Right cardiac atrium (tissue), 5 donors: ENCODE measurements around the gene NR3C2. TPM values are rescaled to one million over a fixed set of nuclear protein-coding genes. Genes with fewer than 3 reads are reported as not detected.

Experiments
- ATAC-seq, 2 donors: fragments of 200-7000 bp; cut with Tn5 transposase; one replicate each; pipeline versions ENCODE4 v1.8.0 to v1.9.1; 2020; ENCODE audit warnings: moderate library complexity in 2 of 2, mild to moderate bottlenecking in 1 of 2
- DNase-seq, 3 donors: peaks; one replicate each; pipeline ENCODE4 v3.0.0-alpha.2; 2020
- H3K27ac ChIP-seq: one replicate; pipeline ENCODE4 v1.5.1; 2013; ENCODE audit warnings: mild to moderate bottlenecking, low read length, control low read depth, moderate library complexity
- H3K27me3 ChIP-seq: one replicate; pipeline ENCODE4 v1.6.1; 2013; ENCODE audit not compliant: control insufficient read depth, insufficient read depth
- H3K4me1 ChIP-seq: one replicate; pipeline ENCODE4 v1.6.1; 2013; ENCODE audit warnings: low read length; ENCODE audit not compliant: control insufficient read depth, insufficient read depth
- H3K4me3 ChIP-seq: one replicate; pipeline ENCODE4 v1.5.1; 2013; ENCODE audit warnings: low read length, control low read depth
- H3K9me3 ChIP-seq: one replicate; pipeline ENCODE4 v1.6.1; 2013; ENCODE audit warnings: low read length; ENCODE audit not compliant: control insufficient read depth
- WGBS: extraction: QIAGEN DNeasy Blood & Tissue Kit; methylation state at CpG from one replicate; pipeline ENCODE4 v1.1.7; 2013; 5-methylcytosine and 5-hydroxymethylcytosine counted together
- intact Hi-C, 4 donors: fragments of 100-400 bp; cut with DNase I; formaldehyde crosslinking; loops; one replicate each; pipeline versions ENCODE4 v1.11.0 to v1.14.0; 2022 to 2023
- polyA plus RNA-seq: library from polyadenylated mRNA; stranded (reverse); fragments of 200-250 nt; gene quantifications from one replicate; pipeline ENCODE4 v1.2.3, GENCODE V29; 2013
- total RNA-seq, 4 donors: library from RNA; stranded (reverse); fragmentation: NEBNext Ultra II Directional; extraction: Animal tissue kit (Norgen Biotek cat#: 25700); gene quantifications; one replicate each; pipeline ENCODE4 v1.2.1, GENCODE V29; 2021
- donor health status: healthy with polysubstance abuse.
- donor health status: DM: no; HTN: yes; CAD: no.
- donor health status: DM: no; HTN: no; CAD: no.
- donor health status: DM: no; HTN: yes; CAD: no; lungs with severe emphysema.
- donor health status: DM: yes; HTN: yes; CAD: no.

Gene NR3C2
- total and polyA plus RNA-seq, 5 donors = 5.9 to 27.9 (median 24.3) TPM

GRCh38 chr4:148074462-148074861 lies 367.8 kb downstream of the NR3C2 start:
- ATAC-seq (no peak), DNase-seq (no peak)
- Histone ChIP-seq H3K4me3 (no peak overlapping the region), H3K4me1 (peaks cover 3% of the 10 kb centered on the region), H3K9me3 (no peaks in the 10 kb centered on the region), H3K27me3 (no peaks in the 10 kb centered on the region), H3K27ac (no peak overlapping the region)
- intact Hi-C loops = no loop called here
- WGBS = 92% methylated on average over 5 of the region's 5 CpGs

- H3K27ac ChIP-seq = no peak overlapping the region
- peak in 1 of 2 donors; percentile 13 for ATAC-seq
- H3K4me3 ChIP-seq = no peak overlapping the region
- H3K4me1 ChIP-seq = peaks cover 7% of the 10 kb centered on the region
- no peaks in the 10 kb centered on the region for H3K9me3 ChIP-seq
- DNase-seq = no peak
- intact Hi-C loops = no loop called here
- WGBS = 81% methylated on average over 6 of the region's 6 CpGs
- H3K27me3 ChIP-seq = no peaks in the 10 kb centered on the region
Observed at GRCh38 chr4:148073349-148073748, 368.9 kb downstream of the NR3C2 start.

- 96% methylated on average over 9 of the region's 9 CpGs for WGBS
- no peaks in the 10 kb centered on the region for H3K27me3 ChIP-seq
- H3K4me1 ChIP-seq = peaks cover 7% of the 10 kb centered on the region
- ATAC-seq (no peak), DNase-seq (peak in 1 of 3 donors; percentile 44)
- no peaks in the 10 kb centered on the region for H3K9me3 ChIP-seq
- intact Hi-C loops = no loop called here
- no peak overlapping the region for H3K4me3 ChIP-seq
- H3K27ac ChIP-seq = no peak overlapping the region
Observed at GRCh38 chr4:148072789-148073188, 369.4 kb downstream of the NR3C2 start.

DNA sequence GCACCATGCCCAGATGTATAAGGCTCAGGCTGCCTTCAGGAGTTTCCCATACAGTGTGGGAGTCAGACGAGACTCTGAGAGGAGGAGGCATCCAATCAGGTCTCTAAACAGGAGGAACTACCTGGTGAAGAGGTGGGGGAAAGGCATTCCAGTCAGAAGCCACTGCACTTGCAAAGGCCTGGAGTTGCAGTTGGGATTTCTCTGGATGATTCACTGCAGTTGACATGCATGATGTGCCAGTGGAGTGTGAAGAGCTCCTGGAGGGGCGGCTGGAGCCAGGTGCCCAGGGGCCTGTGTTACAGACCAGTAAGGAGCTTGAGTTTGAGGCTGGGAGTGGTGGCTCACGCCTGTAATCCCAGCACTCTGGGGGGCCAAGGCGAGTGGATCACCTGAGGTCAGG lies 371.2 kb downstream of the NR3C2 start:
- intact Hi-C loops = no loop called here
- Histone ChIP-seq H3K27me3 (no peaks in the 10 kb centered on the region), H3K27ac (no peak overlapping the region), H3K4me1 (peaks cover 10% of the 10 kb centered on the region), H3K4me3 (no peak overlapping the region), H3K9me3 (no peaks in the 10 kb centered on the region)
- WGBS = 84% methylated on average over 4 of the region's 4 CpGs
- ATAC-seq (no peak), DNase-seq (no peak)

DNA sequence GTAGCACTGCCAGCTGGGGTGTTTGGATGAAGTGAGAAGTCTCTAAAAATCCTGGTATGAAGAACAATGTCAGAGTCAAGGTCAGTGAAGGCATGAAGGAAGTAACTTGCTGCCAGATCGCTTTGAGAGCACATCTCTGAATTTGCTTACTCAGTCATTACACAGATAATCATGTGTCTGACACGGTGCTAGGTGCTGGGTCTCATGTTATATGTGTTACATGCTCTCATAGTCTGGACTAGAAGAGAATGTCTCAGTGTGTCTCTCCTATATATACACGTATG lies 372.4 kb downstream of the NR3C2 start:
- ATAC-seq (peak in 1 of 2 donors; percentile 30), DNase-seq (no peak)
- intact Hi-C loops = no loop called here
- 39% methylated on average over 3 of the region's 3 CpGs for WGBS
- H3K27me3 ChIP-seq = no peaks in the 10 kb centered on the region
- peaks cover 11% of the 10 kb centered on the region for H3K4me1 ChIP-seq
- H3K9me3 ChIP-seq = no peaks in the 10 kb centered on the region
- H3K4me3 ChIP-seq = no peak overlapping the region
- peak overlapping the region; percentile 43 for H3K27ac ChIP-seq

GRCh38 chr4:148069086-148069894 lies 372.9 kb downstream of the NR3C2 start:
- 79% methylated on average over 11 of the region's 11 CpGs for WGBS
- DNase-seq (no peak), ATAC-seq (no peak)
- no peak overlapping the region for H3K4me3 ChIP-seq
- intact Hi-C loops = no loop called here
- H3K9me3 ChIP-seq = no peaks in the 10 kb centered on the region
- no peaks in the 10 kb centered on the region for H3K27me3 ChIP-seq
- H3K4me1 ChIP-seq = peaks cover 11% of the 10 kb centered on the region
- peak overlapping the region; percentile 43 for H3K27ac ChIP-seq

GRCh38 chr4:148068065-148068911 lies 373.9 kb downstream of the NR3C2 start:
- WGBS = 70% methylated on average over 13 of the region's 13 CpGs
- H3K4me1 ChIP-seq = peaks cover 11% of the 10 kb centered on the region
- ATAC-seq (peak in 1 of 2 donors; percentile 4), DNase-seq (no peak)
- no peak overlapping the region for H3K4me3 ChIP-seq
- intact Hi-C loops = no loop called here
- H3K27ac ChIP-seq = peak overlapping the region; percentile 43
- H3K27me3 ChIP-seq = no peaks in the 10 kb centered on the region
- no peaks in the 10 kb centered on the region for H3K9me3 ChIP-seq

DNA sequence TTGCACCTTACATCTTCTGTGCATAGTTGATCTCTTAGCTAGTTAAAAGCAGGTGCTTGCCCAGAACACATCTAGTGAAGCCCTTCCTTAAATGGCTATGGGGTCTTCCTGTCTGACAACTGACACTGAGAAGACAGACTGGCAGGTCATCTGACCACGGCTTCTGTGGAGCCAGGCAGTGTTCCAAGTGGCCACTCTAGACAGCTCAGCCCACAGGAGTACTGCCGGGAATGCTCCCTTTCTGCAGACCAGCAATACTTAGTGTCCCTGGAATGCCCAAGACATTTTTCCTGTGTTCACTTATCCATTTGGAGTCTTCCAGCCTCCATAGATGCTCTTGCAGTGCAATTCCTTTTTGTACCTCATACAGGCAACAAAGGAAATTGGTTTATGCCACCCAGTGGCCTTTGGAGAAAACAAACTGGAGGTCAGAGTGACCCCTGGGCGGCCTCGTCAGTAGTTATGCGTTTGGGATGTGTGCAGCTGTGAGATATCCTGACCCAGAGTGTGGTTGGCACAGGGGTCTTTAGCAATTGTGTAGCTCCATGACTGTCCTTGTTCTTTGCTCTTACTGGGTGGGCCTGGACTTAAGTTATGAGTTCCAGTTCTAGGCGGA lies 374.8 kb downstream of the NR3C2 start:
- ATAC-seq = peak; percentile 17 to 22
- Histone ChIP-seq H3K4me3 (no peak overlapping the region), H3K27ac (peak overlapping the region; percentile 43), H3K4me1 (peaks cover 11% of the 10 kb centered on the region), H3K27me3 (no peaks in the 10 kb centered on the region), H3K9me3 (no peaks in the 10 kb centered on the region)
- DNase-seq = peak in 1 of 3 donors; percentile 51
- intact Hi-C loops = no loop called here
- 68% methylated on average over 6 of the region's 6 CpGs for WGBS

- Histone ChIP-seq H3K27ac (no peak overlapping the region), H3K9me3 (no peaks in the 10 kb centered on the region), H3K4me3 (no peak overlapping the region), H3K4me1 (peaks cover 23% of the 10 kb centered on the region), H3K27me3 (no peaks in the 10 kb centered on the region)
- DNase-seq = no peak
- 59% methylated on average over 5 of the region's 5 CpGs for WGBS
- intact Hi-C loops = no loop called here
- no peak for ATAC-seq
Observed at GRCh38 chr4:148065075-148065474, 377.1 kb downstream of the NR3C2 start.

- H3K9me3 ChIP-seq = no peaks in the 10 kb centered on the region
- DNase-seq (no peak), ATAC-seq (no peak)
- 95% methylated on average over 9 of the region's 9 CpGs for WGBS
- H3K27me3 ChIP-seq = no peaks in the 10 kb centered on the region
- H3K4me3 ChIP-seq = no peak overlapping the region
- H3K4me1 ChIP-seq = peaks cover 22% of the 10 kb centered on the region
- no peak overlapping the region for H3K27ac ChIP-seq
- intact Hi-C loops = no loop called here
Observed at GRCh38 chr4:148064451-148064850, 377.8 kb downstream of the NR3C2 start.
